GM18868 (cell line): ENCODE results near the gene SPATA6.

Experiments used
- ATAC-seq: cut with Tn5 transposase; IDR thresholded peaks from one replicate; pipeline ENCODE4 v1.9.1; 2021; ENCODE audit warnings: mild to moderate bottlenecking, moderate library complexity; ENCODE audit not compliant: unreplicated experiment

The SPATA6 gene

DNA sequence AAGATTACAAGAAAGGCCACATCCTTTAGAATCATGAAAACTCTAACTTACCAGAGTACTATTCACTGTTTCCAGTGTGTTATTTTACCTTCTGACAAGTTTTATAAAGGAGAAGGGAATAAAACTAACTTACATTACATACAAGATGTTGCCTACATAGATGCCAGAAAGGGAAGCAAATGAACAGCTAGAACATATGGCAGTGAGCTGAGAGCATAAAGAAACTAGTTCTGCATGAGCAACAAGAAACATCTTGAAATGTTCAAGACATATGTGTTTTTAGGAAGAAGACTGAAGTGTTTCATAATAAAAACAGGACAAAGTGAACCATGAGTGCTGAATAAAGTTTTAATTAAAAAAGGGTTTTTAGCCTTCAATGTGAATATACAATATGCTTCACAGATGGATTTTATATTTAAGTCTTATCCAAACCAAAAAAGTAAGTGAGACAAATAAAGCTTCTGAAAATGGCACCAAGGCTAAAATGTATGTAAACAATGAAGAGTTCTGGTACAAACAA is 210.1 kb downstream of the SPATA6 start:
- ATAC-seq = no peak

DNA sequence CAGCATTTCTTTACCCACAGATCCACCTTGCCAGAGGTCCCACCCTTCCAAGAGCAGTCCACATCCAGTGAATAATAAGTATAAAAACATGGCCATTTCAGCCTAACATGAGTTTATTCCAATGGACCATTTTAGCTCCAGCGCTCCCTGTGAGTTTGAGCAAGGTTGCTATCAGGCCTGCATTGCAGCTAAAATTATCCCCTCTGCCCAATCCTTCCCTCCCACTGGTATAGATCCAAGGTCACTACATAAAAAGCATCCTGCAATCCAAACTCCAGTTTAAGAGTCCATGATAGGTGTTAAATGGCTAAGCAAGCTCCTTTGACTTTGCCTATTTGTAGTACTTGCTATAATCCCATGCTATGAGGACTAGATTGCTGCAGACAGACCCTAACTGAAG is 213.9 kb downstream of the SPATA6 start:
- no peak for ATAC-seq

DNA sequence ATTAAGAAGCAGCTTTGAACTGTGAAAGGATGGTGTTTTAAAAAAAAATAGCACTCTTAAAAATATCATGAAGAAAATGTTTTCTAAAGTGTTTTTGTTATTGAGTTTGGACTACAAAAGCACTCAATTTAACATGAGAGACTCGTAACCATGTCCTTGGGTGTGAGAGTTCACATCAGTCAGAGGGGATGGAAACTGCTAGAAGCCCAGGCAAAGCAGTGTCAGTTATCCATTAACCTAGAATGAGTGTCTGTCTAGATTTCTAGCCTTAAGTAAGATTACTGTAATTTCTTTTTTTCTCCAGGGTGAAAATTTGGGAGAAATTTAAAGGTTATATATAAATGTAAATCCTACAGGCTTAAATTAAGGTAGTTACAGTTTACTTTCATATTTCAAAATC is 217.8 kb downstream of the SPATA6 start:
- no peak for ATAC-seq

DNA sequence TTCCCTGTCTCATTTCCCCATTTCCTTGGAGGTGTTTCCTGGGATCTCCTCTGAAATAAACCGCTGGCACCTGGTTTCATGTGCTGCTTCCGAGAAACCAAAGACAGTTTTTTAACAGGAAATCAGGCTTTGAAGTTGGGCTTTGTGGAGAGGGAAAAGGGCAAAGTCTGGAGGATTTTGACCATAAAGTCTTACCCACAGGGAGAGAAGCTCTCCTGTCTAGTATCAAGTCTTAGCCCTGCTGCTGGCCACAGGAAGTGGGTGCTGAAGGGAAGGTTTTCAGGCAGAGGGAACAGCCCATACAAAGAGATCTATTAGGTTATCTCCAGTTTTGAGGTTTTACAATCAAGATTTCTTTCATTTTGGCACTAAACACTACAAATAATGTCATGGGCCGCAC is 220.2 kb downstream of the SPATA6 start:
- no peak for ATAC-seq

DNA sequence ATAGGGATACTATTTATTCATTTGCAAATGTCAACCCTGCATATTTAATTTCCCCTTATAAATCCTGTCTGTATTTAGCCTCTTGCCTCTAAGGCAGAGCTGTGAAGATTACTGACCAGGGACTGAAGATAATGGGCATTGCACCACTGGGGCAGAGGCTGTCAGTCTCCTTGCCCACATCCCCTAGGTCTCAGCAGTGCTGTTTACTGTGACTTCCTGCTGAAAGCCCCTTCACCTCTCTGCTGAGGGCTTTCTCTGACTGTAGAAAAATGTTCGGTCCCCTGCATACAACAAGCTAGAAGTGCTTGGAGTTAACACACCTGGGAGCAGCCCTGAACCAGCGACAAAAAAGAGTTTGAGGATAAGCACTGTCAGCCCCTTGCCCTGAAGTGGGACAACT is 220.7 kb downstream of the SPATA6 start:
- no peak for ATAC-seq

DNA sequence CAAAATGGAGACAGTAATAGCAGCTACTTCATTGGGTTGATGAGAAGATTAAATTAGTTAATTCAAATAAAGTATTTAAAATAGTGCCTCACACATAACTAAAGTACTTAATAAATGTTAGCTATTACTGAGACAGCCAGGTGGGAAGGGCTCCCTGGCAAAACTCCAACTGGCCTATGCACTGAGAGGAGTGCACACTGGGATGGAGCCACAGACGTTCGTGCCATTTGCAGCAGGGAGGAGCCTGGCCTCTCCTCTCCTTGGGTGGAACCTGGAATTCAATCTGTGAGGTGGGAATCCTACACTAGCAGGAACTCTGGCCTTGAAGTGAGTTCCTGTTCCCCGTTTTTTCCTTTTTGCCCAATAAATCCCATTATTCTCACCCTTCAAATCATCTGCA is 221.4 kb downstream of the SPATA6 start:
- no peak for ATAC-seq

DNA sequence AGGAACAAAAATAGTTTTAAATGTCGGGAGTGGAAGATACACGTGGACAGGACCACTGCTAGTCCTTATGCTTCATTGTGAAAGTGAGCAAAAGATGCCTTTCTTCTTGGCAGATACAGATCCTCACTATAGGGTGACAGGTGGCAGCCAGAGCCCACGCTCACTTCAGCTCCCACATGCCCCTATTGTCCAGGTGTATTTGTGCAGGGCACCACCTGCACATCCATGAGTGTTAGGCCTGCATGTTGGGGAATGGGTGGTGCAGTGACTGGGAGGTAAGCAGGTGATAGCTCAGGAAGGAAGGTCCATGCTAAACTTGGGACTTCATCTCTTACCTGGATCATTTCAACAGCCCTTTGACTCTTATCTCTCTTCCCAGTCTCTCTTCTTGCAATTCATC is 222.1 kb downstream of the SPATA6 start:
- ATAC-seq = no peak

DNA sequence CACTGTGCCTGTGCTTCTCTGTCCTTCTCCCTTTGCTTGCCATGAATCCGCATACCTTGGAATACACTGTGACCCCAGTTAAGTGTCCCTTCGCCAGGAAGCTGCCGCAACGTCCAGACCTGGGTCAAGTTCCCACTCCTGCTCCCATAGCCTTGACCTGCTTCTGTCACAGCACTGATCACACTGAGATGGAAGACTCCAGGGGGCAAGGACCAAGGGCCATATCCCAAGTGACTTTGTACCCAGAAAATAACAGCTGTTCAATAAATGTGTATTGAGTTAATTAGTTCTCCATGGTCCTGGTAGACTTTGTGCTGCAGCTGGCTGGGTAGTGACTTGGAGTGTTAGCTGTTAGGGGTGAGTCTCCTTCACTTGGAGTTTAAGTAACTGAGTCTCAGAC is 223.6 kb downstream of the SPATA6 start:
- no peak for ATAC-seq

DNA sequence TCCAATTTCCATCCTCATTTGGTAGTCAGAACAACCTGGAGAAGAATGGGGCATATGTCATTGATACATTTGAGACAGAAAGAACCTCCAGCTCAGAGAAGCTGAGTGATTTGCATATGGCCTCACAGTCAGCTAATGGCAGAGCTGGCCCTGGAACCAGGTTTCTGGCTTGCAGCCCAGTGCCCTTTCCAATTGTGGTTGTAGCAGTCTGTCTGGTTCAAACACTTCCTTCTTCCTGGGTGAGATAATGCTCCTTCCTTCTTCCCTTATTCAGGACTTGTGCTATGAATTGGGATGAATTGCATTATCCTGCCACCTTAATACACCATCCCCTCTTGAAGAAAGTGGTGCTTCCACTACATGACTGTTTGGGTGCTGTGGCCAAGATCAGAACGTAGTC is 225.3 kb downstream of the SPATA6 start:
- no peak for ATAC-seq
